Measurements from ENCODE around the gene LMX1A. TPM values are rescaled to one million over a fixed set of nuclear protein-coding genes. Genes with fewer than 3 reads are reported as not detected.

The LMX1A gene
- polyA plus RNA-seq, 1 donor (not counting 4 experiments of a cell fraction or from before 2014, with no cell fraction given) = not detected

- dilution Hi-C loops (cut with MboI; ENCODE audit: extremely low pct_ligation_motif_present, low sequenced_read_pairs) = no loop called here
- TF ChIP-seq CTCF (optimal IDR thresholded peaks at IDR 0.05 in 1 of 3, IDR thresholded peaks at IDR 0.05 in 1 of 3, conservative IDR thresholded peaks at IDR 0.05 in 1 of 3; ENCODE audit: extremely low read depth in 1 of 3, insufficient read depth in 2 of 3, low read length in 3 of 3) (no peak), EZH2 (IDR thresholded peaks at IDR 0.05; ENCODE audit: low read length) (no peak)
- H3K4me3 ChIP-seq (ENCODE audit: control insufficient read depth in 2 of 3, extremely low read depth in 1 of 3, insufficient read depth in 2 of 3, low read depth in 1 of 3, low read length in 3 of 3) = no peak overlapping the region
- no peak overlapping the region for H3K4me2 ChIP-seq (ENCODE audit: control insufficient read depth, extremely low read depth, insufficient read depth, low read depth, low read length)
- DNase-seq (ENCODE audit: low read depth, low spot score) = no peak
- H3K9ac ChIP-seq (ENCODE audit: control insufficient read depth, extremely low read depth, insufficient read depth, low read length) = no peak overlapping the region
- H3K9me3 ChIP-seq (ENCODE audit: control insufficient read depth, low read depth, low read length) = no peaks in the 10 kb centered on the region
- no peaks in the 10 kb centered on the region for H4K20me1 ChIP-seq (ENCODE audit: control insufficient read depth, extremely low read depth, insufficient read depth, low read length)
- no peaks in the 10 kb centered on the region for H3K36me3 ChIP-seq (ENCODE audit: control insufficient read depth in 2 of 2, extremely low read depth in 1 of 2, insufficient read depth in 2 of 2, low read length in 2 of 2)
- no peak overlapping the region for H2AFZ ChIP-seq (ENCODE audit: control insufficient read depth, low read length)
- no peak for FAIRE-seq
- H3K27ac ChIP-seq (ENCODE audit: control insufficient read depth, insufficient read depth, low read length) = no peak overlapping the region
- no peaks in the 10 kb centered on the region for H3K4me1 ChIP-seq (ENCODE audit: control insufficient read depth, extremely low read depth, insufficient read depth, low read length)
- H3K79me2 ChIP-seq (ENCODE audit: control insufficient read depth, insufficient read depth, low read length) = no peaks in the 10 kb centered on the region
- H3K9me1 ChIP-seq (ENCODE audit: control insufficient read depth, extremely low read depth, insufficient read depth, low read length) = no peaks in the 10 kb centered on the region
- peaks cover 9% of the 10 kb centered on the region for H3K27me3 ChIP-seq (ENCODE audit: control insufficient read depth, extremely low read depth, insufficient read depth, low read length)
Observed at GRCh38 chr1:165276314-165276713, 80.2 kb downstream of the LMX1A start.

- Histone ChIP-seq H3K36me3 (ENCODE audit: control insufficient read depth in 2 of 2, extremely low read depth in 1 of 2, insufficient read depth in 2 of 2, low read length in 2 of 2) (no peaks in the 10 kb centered on the region), H3K27ac (ENCODE audit: control insufficient read depth, insufficient read depth, low read length) (no peak overlapping the region), H3K4me1 (ENCODE audit: control insufficient read depth, extremely low read depth, insufficient read depth, low read length) (no peaks in the 10 kb centered on the region), H3K9ac (ENCODE audit: control insufficient read depth, extremely low read depth, insufficient read depth, low read length) (no peak overlapping the region), H3K9me3 (ENCODE audit: control insufficient read depth, low read depth, low read length) (no peaks in the 10 kb centered on the region), H2AFZ (ENCODE audit: control insufficient read depth, low read length) (no peak overlapping the region), H3K9me1 (ENCODE audit: control insufficient read depth, extremely low read depth, insufficient read depth, low read length) (no peaks in the 10 kb centered on the region), H3K79me2 (ENCODE audit: control insufficient read depth, insufficient read depth, low read length) (no peaks in the 10 kb centered on the region), H3K4me2 (ENCODE audit: control insufficient read depth, extremely low read depth, insufficient read depth, low read depth, low read length) (no peak overlapping the region), H3K27me3 (ENCODE audit: control insufficient read depth, extremely low read depth, insufficient read depth, low read length) (peaks cover 3% of the 10 kb centered on the region), H3K4me3 (ENCODE audit: control insufficient read depth in 2 of 3, extremely low read depth in 1 of 3, insufficient read depth in 2 of 3, low read depth in 1 of 3, low read length in 3 of 3) (no peak overlapping the region), H4K20me1 (ENCODE audit: control insufficient read depth, extremely low read depth, insufficient read depth, low read length) (no peaks in the 10 kb centered on the region)
- FAIRE-seq (no peak), DNase-seq (ENCODE audit: low read depth, low spot score) (no peak)
- no peak for TF ChIP-seq EZH2 (IDR thresholded peaks at IDR 0.05; ENCODE audit: low read length)
- no peak for TF ChIP-seq CTCF (optimal IDR thresholded peaks at IDR 0.05 in 1 of 3, IDR thresholded peaks at IDR 0.05 in 1 of 3, conservative IDR thresholded peaks at IDR 0.05 in 1 of 3; ENCODE audit: extremely low read depth in 1 of 3, insufficient read depth in 2 of 3, low read length in 3 of 3)
- dilution Hi-C loops (cut with MboI; ENCODE audit: extremely low pct_ligation_motif_present, low sequenced_read_pairs) = no loop called here
Observed at GRCh38 chr1:165265196-165265838, 91.2 kb downstream of the LMX1A start.

Data from keratinocyte (primary cell).